ENCODE data around the gene CD4.
A peak's percentile ranks its signal among the peaks of the same experiment; 100 is the strongest.

Gene CD4

GRCh38 chr12:6799147-6799546 lies 9.8 kb downstream of the CD4 start:
- Histone ChIP-seq H3K27ac (ENCODE audit: low read depth, low read length) (no peak overlapping the region), H3K36me3 (ENCODE audit: control insufficient read depth in 5 of 5, insufficient read depth in 5 of 5, low read length in 5 of 5) (peaks cover 0 to 11% (median 0%) of the 10 kb centered on the region in 5 donors), H3K27me3 (ENCODE audit: control insufficient read depth in 5 of 5, insufficient read depth in 4 of 5, low read length in 5 of 5) (peaks cover 0 to 9% (median 3%) of the 10 kb centered on the region in 5 donors), H3K4me1 (ENCODE audit: control insufficient read depth in 5 of 5, insufficient read depth in 5 of 5, low read length in 5 of 5) (no peaks in the 10 kb centered on the region), H3K9me3 (ENCODE audit: control insufficient read depth in 5 of 5, low read length in 5 of 5) (no peaks in the 10 kb centered on the region), H3K4me3 (ENCODE audit: low read depth in 1 of 5, low read length in 5 of 5) (no peak overlapping the region), H3K9ac (ENCODE audit: low read length in 5 of 5) (no peak overlapping the region)

GRCh38 chr12:6807170-6807569 lies 17.8 kb downstream of the CD4 start:
- H3K27me3 ChIP-seq (ENCODE audit: control insufficient read depth in 5 of 5, insufficient read depth in 4 of 5, low read length in 5 of 5) = no peaks in the 10 kb centered on the region
- H3K4me3 ChIP-seq (ENCODE audit: low read depth in 1 of 5, low read length in 5 of 5) = no peak overlapping the region
- H3K9ac ChIP-seq (ENCODE audit: low read length in 5 of 5) = no peak overlapping the region
- no peaks in the 10 kb centered on the region for H3K9me3 ChIP-seq (ENCODE audit: control insufficient read depth in 5 of 5, low read length in 5 of 5)
- H3K36me3 ChIP-seq (ENCODE audit: control insufficient read depth in 5 of 5, insufficient read depth in 5 of 5, low read length in 5 of 5) = peaks cover 0 to 3% (median 0%) of the 10 kb centered on the region in 5 donors
- H3K27ac ChIP-seq (ENCODE audit: low read depth, low read length) = no peak overlapping the region
- no peaks in the 10 kb centered on the region for H3K4me1 ChIP-seq (ENCODE audit: control insufficient read depth in 5 of 5, insufficient read depth in 5 of 5, low read length in 5 of 5)

GRCh38 chr12:6809056-6809455 lies 19.7 kb downstream of the CD4 start:
- Histone ChIP-seq H3K4me1 (ENCODE audit: control insufficient read depth in 5 of 5, insufficient read depth in 5 of 5, low read length in 5 of 5) (peaks cover 0 to 4% (median 0%) of the 10 kb centered on the region in 5 donors), H3K27me3 (ENCODE audit: control insufficient read depth in 5 of 5, insufficient read depth in 4 of 5, low read length in 5 of 5) (no peaks in the 10 kb centered on the region), H3K27ac (ENCODE audit: low read depth, low read length) (no peak overlapping the region), H3K9ac (ENCODE audit: low read length in 5 of 5) (no peak overlapping the region), H3K4me3 (ENCODE audit: low read depth in 1 of 5, low read length in 5 of 5) (no peak overlapping the region), H3K36me3 (ENCODE audit: control insufficient read depth in 5 of 5, insufficient read depth in 5 of 5, low read length in 5 of 5) (peaks cover 0 to 2% (median 0%) of the 10 kb centered on the region in 5 donors), H3K9me3 (ENCODE audit: control insufficient read depth in 5 of 5, low read length in 5 of 5) (no peaks in the 10 kb centered on the region)

- Histone ChIP-seq H3K9ac (ENCODE audit: low read length in 5 of 5) (peak overlapping the region in 1 of 5 donors; percentile 7), H3K27me3 (ENCODE audit: control insufficient read depth in 5 of 5, insufficient read depth in 4 of 5, low read length in 5 of 5) (peaks cover 0 to 4% (median 0%) of the 10 kb centered on the region in 5 donors), H3K9me3 (ENCODE audit: control insufficient read depth in 5 of 5, low read length in 5 of 5) (no peaks in the 10 kb centered on the region), H3K4me1 (ENCODE audit: control insufficient read depth in 5 of 5, insufficient read depth in 5 of 5, low read length in 5 of 5) (peaks cover 0 to 4% (median 0%) of the 10 kb centered on the region in 5 donors), H3K4me3 (ENCODE audit: low read depth in 1 of 5, low read length in 5 of 5) (no peak overlapping the region), H3K27ac (ENCODE audit: low read depth, low read length) (no peak overlapping the region), H3K36me3 (ENCODE audit: control insufficient read depth in 5 of 5, insufficient read depth in 5 of 5, low read length in 5 of 5) (peaks cover 0 to 17% (median 0%) of the 10 kb centered on the region in 5 donors)
Observed at GRCh38 chr12:6810758-6811157, 21.4 kb downstream of the CD4 start.

DNA sequence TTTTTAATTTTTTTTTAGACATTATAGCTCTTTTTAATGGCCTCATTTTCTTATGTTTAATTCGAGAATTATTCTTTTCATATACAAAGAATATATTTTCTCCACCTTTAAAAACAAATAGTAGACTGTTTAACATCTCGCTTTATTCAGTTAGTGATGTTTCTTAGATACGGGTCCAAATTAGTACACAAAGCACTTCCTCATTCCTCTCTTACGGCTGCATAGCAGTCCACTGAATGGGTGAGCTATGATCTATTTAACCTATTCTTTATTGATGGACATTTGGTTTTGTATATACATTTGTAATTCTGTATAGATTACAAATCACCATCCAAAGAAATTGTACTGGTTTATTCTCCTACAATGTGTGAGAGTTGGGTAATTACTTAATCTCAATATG lies 24.0 kb downstream of the CD4 start:
- no peaks in the 10 kb centered on the region for H3K9me3 ChIP-seq (ENCODE audit: control insufficient read depth in 5 of 5, low read length in 5 of 5)
- peaks cover 0 to 4% (median 0%) of the 10 kb centered on the region in 5 donors for H3K4me1 ChIP-seq (ENCODE audit: control insufficient read depth in 5 of 5, insufficient read depth in 5 of 5, low read length in 5 of 5)
- peaks cover 0 to 4% (median 0%) of the 10 kb centered on the region in 5 donors for H3K27me3 ChIP-seq (ENCODE audit: control insufficient read depth in 5 of 5, insufficient read depth in 4 of 5, low read length in 5 of 5)
- no peak overlapping the region for H3K27ac ChIP-seq (ENCODE audit: low read depth, low read length)
- H3K9ac ChIP-seq (ENCODE audit: low read length in 5 of 5) = no peak overlapping the region
- H3K36me3 ChIP-seq (ENCODE audit: control insufficient read depth in 5 of 5, insufficient read depth in 5 of 5, low read length in 5 of 5) = peaks cover 0 to 32% (median 7%) of the 10 kb centered on the region in 5 donors
- no peak overlapping the region for H3K4me3 ChIP-seq (ENCODE audit: low read depth in 1 of 5, low read length in 5 of 5)

DNA sequence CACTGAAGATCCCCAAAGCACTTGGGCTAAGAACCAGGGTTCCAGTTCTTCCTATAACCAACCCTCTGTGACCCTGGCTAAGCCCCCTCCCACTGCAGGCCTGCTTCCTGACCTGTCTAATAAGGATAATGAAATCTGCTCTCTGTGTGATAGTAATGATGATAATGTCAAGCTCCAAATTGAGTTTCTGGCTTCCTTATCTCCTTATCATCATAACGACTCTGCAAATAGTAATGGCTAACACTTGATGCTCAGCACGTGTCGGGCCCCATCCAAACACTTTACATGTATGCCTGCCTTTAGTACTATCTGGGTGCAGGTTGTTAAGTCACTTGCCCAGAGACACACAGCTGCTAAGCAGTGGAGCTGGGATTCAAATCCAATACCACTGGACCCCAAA lies 27.3 kb downstream of the CD4 start:
- peaks cover 0 to 11% (median 7%) of the 10 kb centered on the region in 5 donors for H3K4me1 ChIP-seq (ENCODE audit: control insufficient read depth in 5 of 5, insufficient read depth in 5 of 5, low read length in 5 of 5)
- no peak overlapping the region for H3K9ac ChIP-seq (ENCODE audit: low read length in 5 of 5)
- peaks cover 0 to 39% (median 7%) of the 10 kb centered on the region in 5 donors for H3K36me3 ChIP-seq (ENCODE audit: control insufficient read depth in 5 of 5, insufficient read depth in 5 of 5, low read length in 5 of 5)
- H3K27me3 ChIP-seq (ENCODE audit: control insufficient read depth in 5 of 5, insufficient read depth in 4 of 5, low read length in 5 of 5) = peaks cover 0 to 11% (median 5%) of the 10 kb centered on the region in 5 donors
- H3K27ac ChIP-seq (ENCODE audit: low read depth, low read length) = no peak overlapping the region
- H3K9me3 ChIP-seq (ENCODE audit: control insufficient read depth in 5 of 5, low read length in 5 of 5) = no peaks in the 10 kb centered on the region
- H3K4me3 ChIP-seq (ENCODE audit: low read depth in 1 of 5, low read length in 5 of 5) = no peak overlapping the region

DNA sequence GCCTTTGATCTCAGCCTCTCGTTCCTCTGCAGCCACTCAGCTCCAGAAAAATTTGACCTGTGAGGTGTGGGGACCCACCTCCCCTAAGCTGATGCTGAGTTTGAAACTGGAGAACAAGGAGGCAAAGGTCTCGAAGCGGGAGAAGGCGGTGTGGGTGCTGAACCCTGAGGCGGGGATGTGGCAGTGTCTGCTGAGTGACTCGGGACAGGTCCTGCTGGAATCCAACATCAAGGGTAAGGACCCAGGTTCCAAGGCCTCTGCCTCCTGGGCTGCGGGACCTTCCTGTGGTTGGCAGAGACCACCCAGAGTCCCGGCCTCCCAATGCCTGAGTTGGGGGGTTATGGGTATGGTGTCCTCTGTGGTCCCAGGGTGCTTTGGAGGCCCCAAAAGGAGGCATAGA lies 27.8 kb downstream of the CD4 start:
- no peak overlapping the region for H3K4me3 ChIP-seq (ENCODE audit: low read depth in 1 of 5, low read length in 5 of 5)
- H3K27me3 ChIP-seq (ENCODE audit: control insufficient read depth in 5 of 5, insufficient read depth in 4 of 5, low read length in 5 of 5) = peaks cover 4 to 15% (median 9%) of the 10 kb centered on the region in 5 donors
- peaks cover 0 to 15% (median 12%) of the 10 kb centered on the region in 5 donors for H3K4me1 ChIP-seq (ENCODE audit: control insufficient read depth in 5 of 5, insufficient read depth in 5 of 5, low read length in 5 of 5)
- no peaks in the 10 kb centered on the region for H3K9me3 ChIP-seq (ENCODE audit: control insufficient read depth in 5 of 5, low read length in 5 of 5)
- no peak overlapping the region for H3K27ac ChIP-seq (ENCODE audit: low read depth, low read length)
- no peak overlapping the region for H3K9ac ChIP-seq (ENCODE audit: low read length in 5 of 5)
- peaks cover 0 to 39% (median 7%) of the 10 kb centered on the region in 5 donors for H3K36me3 ChIP-seq (ENCODE audit: control insufficient read depth in 5 of 5, insufficient read depth in 5 of 5, low read length in 5 of 5)

GRCh38 chr12:6817662-6818157 lies 28.4 kb downstream of the CD4 start:
- peaks cover 0 to 39% (median 7%) of the 10 kb centered on the region in 5 donors for H3K36me3 ChIP-seq (ENCODE audit: control insufficient read depth in 5 of 5, insufficient read depth in 5 of 5, low read length in 5 of 5)
- no peak overlapping the region for H3K27ac ChIP-seq (ENCODE audit: low read depth, low read length)
- H3K27me3 ChIP-seq (ENCODE audit: control insufficient read depth in 5 of 5, insufficient read depth in 4 of 5, low read length in 5 of 5) = peaks cover 7 to 19% (median 14%) of the 10 kb centered on the region in 5 donors
- H3K4me3 ChIP-seq (ENCODE audit: low read depth in 1 of 5, low read length in 5 of 5) = no peak overlapping the region
- H3K9me3 ChIP-seq (ENCODE audit: control insufficient read depth in 5 of 5, low read length in 5 of 5) = no peaks in the 10 kb centered on the region
- H3K4me1 ChIP-seq (ENCODE audit: control insufficient read depth in 5 of 5, insufficient read depth in 5 of 5, low read length in 5 of 5) = peaks cover 0 to 17% (median 15%) of the 10 kb centered on the region in 5 donors
- no peak overlapping the region for H3K9ac ChIP-seq (ENCODE audit: low read length in 5 of 5)

GRCh38 chr12:6818222-6818621 lies 28.9 kb downstream of the CD4 start:
- no peaks in the 10 kb centered on the region for H3K9me3 ChIP-seq (ENCODE audit: control insufficient read depth in 5 of 5, low read length in 5 of 5)
- peaks cover 0 to 39% (median 7%) of the 10 kb centered on the region in 5 donors for H3K36me3 ChIP-seq (ENCODE audit: control insufficient read depth in 5 of 5, insufficient read depth in 5 of 5, low read length in 5 of 5)
- H3K27ac ChIP-seq (ENCODE audit: low read depth, low read length) = no peak overlapping the region
- H3K4me1 ChIP-seq (ENCODE audit: control insufficient read depth in 5 of 5, insufficient read depth in 5 of 5, low read length in 5 of 5) = peaks cover 0 to 15% (median 15%) of the 10 kb centered on the region in 5 donors
- no peak overlapping the region for H3K4me3 ChIP-seq (ENCODE audit: low read depth in 1 of 5, low read length in 5 of 5)
- peaks cover 11 to 24% (median 19%) of the 10 kb centered on the region in 5 donors for H3K27me3 ChIP-seq (ENCODE audit: control insufficient read depth in 5 of 5, insufficient read depth in 4 of 5, low read length in 5 of 5)
- no peak overlapping the region for H3K9ac ChIP-seq (ENCODE audit: low read length in 5 of 5)

GRCh38 chr12:6818645-6819044 lies 29.3 kb downstream of the CD4 start:
- H3K27me3 ChIP-seq (ENCODE audit: control insufficient read depth in 5 of 5, insufficient read depth in 4 of 5, low read length in 5 of 5) = peaks cover 11 to 27% (median 23%) of the 10 kb centered on the region in 5 donors
- no peak overlapping the region for H3K9ac ChIP-seq (ENCODE audit: low read length in 5 of 5)

More at GRCh38 chr12:6818645-6819044, 29.3 kb downstream of the CD4 start:
- no peak overlapping the region for H3K4me3 ChIP-seq (ENCODE audit: low read depth in 1 of 5, low read length in 5 of 5)
- H3K4me1 ChIP-seq (ENCODE audit: control insufficient read depth in 5 of 5, insufficient read depth in 5 of 5, low read length in 5 of 5) = peaks cover 0 to 15% (median 15%) of the 10 kb centered on the region in 5 donors
- no peaks in the 10 kb centered on the region for H3K9me3 ChIP-seq (ENCODE audit: control insufficient read depth in 5 of 5, low read length in 5 of 5)
- no peak overlapping the region for H3K27ac ChIP-seq (ENCODE audit: low read depth, low read length)
- peaks cover 0 to 39% (median 7%) of the 10 kb centered on the region in 5 donors for H3K36me3 ChIP-seq (ENCODE audit: control insufficient read depth in 5 of 5, insufficient read depth in 5 of 5, low read length in 5 of 5)
